ENCODE results near the gene HMCN2.

Gene HMCN2

DNA sequence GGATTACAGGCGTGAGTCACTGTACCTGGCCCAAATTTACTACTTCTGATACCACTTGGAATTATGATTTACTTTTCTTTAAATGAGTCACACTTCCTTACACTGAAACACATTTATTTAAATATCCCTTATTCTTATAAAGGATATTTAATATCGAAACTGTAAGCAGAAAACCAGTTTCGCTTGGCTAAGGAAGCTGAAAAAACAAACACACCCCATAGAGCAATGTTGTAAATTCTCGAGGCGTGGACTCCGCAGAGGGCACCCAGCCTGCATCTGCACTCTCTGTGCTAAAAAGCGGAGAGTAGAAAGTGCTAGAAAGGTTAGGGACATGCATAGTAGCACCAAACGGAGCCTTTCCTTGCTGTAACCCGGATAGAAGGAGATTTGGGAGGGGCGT, 86.5 kb downstream of the HMCN2 start:
- Mint-ChIP-seq H3K27ac (no peak overlapping the region), H3K9me3 (no peaks in the 10 kb centered on the region)
- no peak for ATAC-seq (replicated peaks)

DNA sequence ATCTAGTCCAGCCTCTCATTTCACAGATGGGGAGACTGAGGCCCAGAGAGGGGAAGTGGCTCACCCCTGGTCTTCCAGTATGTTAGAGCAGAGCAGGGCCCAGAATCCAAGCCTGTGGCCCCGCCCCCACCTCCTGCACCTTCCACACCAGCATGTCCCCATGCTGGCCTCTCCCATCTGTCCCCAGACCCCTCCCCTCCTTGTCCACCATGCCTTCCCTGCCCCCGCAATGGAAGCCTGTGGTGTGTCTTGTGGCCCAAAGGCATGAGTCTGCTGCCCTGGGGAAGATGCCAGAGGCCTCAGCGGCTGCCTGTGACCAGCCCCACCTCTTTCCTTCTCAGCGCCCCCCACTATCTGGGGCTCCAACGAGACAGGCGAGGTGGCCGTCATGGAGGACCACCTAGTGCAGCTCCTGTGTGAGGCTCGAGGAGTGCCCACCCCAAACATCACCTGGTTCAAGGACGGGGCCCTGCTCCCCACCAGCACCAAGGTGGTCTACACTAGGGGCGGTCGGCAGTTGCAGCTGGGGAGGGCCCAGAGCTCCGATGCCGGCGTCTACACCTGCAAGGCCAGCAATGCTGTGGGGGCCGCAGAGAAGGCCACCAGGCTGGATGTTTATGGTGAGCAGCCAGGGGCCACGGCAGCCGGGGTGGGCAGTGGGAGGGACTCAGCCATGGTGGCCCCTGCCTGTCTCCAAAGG, 87.2 kb downstream of the HMCN2 start:
- Mint-ChIP-seq H3K4me3 (no peak overlapping the region), H3K27me3 (peaks cover 0 to 12% of the 10 kb centered on the region in 2 donors), H3K27ac (no peak overlapping the region), H3K9me3 (no peaks in the 10 kb centered on the region), H3K36me3 (ENCODE audit: insufficient read depth) (peaks cover 1% of the 10 kb centered on the region), H3K4me1 (ENCODE audit: low read depth in 2 of 2) (no peaks in the 10 kb centered on the region)
- no peak for ATAC-seq (replicated peaks)
- DNase-seq = no peak

More for the DNA sequence above, 86.5 kb downstream of the HMCN2 start:
- no peak overlapping the region for H3K4me3 Mint-ChIP-seq
- no peaks in the 10 kb centered on the region for H3K36me3 Mint-ChIP-seq (ENCODE audit: insufficient read depth)
- no peak for DNase-seq
- H3K27me3 Mint-ChIP-seq = peaks cover 0 to 12% of the 10 kb centered on the region in 2 donors
- H3K4me1 Mint-ChIP-seq (ENCODE audit: low read depth in 2 of 2) = no peaks in the 10 kb centered on the region

DNA sequence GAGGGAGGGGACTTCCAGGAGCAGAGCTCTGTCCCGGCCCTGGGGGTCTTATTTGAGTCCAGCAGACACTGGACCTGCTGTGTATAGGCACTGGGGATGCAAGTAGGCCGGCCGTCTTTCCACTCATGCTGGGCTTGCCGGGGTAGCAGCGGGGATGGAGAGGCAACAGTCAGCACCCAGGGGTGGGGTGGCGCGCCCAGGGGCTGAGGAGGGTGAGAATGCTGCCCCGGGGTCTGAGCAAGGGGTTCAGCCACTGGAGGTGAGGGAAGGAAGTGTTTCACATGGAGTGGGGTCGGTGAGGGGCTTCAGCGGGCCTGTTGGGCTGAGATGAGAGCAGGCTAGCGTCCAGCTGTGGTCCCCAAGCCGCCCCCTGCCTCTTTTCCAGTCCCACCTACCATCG, 88.8 kb downstream of the HMCN2 start:
- no peak for ATAC-seq (replicated peaks)
- Mint-ChIP-seq H3K36me3 (ENCODE audit: insufficient read depth) (peaks cover 3% of the 10 kb centered on the region), H3K4me3 (no peak overlapping the region), H3K27ac (no peak overlapping the region), H3K4me1 (ENCODE audit: low read depth in 2 of 2) (no peaks in the 10 kb centered on the region), H3K27me3 (peaks cover 0 to 12% of the 10 kb centered on the region in 2 donors), H3K9me3 (no peaks in the 10 kb centered on the region)
- DNase-seq = no peak

- H3K27me3 Mint-ChIP-seq = peaks cover 0 to 12% of the 10 kb centered on the region in 2 donors
- peaks cover 3% of the 10 kb centered on the region for H3K36me3 Mint-ChIP-seq (ENCODE audit: insufficient read depth)
- DNase-seq (no peak), ATAC-seq (replicated peaks) (no peak)
- no peaks in the 10 kb centered on the region for H3K4me1 Mint-ChIP-seq (ENCODE audit: low read depth in 2 of 2)
- no peak overlapping the region for H3K4me3 Mint-ChIP-seq
- H3K27ac Mint-ChIP-seq = no peak overlapping the region
- H3K9me3 Mint-ChIP-seq = no peaks in the 10 kb centered on the region
Observed at GRCh38 chr9:130354806-130355205, 89.2 kb downstream of the HMCN2 start.

DNA sequence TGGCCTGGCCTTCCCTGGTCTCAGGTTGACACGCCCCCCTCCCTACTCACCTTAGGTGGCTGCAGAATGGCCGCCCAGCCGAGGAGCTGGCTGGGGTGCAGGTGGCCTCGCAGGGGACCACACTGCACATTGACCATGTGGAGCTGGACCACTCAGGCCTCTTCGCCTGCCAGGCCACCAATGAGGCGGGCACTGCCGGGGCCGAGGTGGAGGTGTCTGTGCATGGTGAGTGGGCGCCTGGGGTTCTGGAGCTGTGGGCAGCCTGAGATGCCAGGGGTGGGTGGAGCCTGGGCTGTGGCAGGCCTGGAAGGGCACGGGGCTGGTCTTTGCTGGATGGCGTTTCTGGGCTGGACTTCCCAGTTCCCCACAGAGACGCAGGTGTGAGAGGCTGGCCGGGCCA, 90.5 kb downstream of the HMCN2 start:
- no peak for DNase-seq
- Mint-ChIP-seq H3K27ac (no peak overlapping the region), H3K36me3 (ENCODE audit: insufficient read depth) (peaks cover 3% of the 10 kb centered on the region), H3K27me3 (peaks cover 0 to 17% of the 10 kb centered on the region in 2 donors), H3K9me3 (no peaks in the 10 kb centered on the region), H3K4me3 (no peak overlapping the region), H3K4me1 (ENCODE audit: low read depth in 2 of 2) (no peaks in the 10 kb centered on the region)
- no peak for ATAC-seq (replicated peaks)

- H3K27ac Mint-ChIP-seq = no peak overlapping the region
Observed at GRCh38 chr9:130356877-130357584, 91.5 kb downstream of the HMCN2 start.

DNA sequence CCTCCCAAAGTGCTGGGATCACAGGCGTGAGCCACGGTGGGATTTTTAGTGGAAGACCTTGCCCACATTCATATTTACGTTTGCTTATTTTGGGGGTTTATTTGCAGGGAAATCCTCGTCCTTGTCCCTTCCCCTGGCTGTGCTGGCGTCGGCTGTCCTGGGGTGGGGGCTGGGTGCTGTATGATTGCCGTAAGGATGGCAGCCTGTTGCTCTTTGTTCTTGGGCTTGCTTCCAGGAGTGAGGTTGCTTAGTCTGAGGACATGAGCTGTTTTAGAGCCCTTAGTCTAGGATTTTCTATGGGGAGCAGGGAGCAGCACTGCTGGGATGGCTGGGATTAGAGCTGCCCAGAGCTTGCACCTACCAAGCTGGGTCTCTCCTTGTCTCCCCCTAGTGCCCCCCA, 93.4 kb downstream of the HMCN2 start:
- DNase-seq (no peak), ATAC-seq (replicated peaks) (no peak)
- Mint-ChIP-seq H3K4me1 (ENCODE audit: low read depth in 2 of 2) (no peaks in the 10 kb centered on the region), H3K27ac (no peak overlapping the region), H3K36me3 (ENCODE audit: insufficient read depth) (peaks cover 3% of the 10 kb centered on the region), H3K4me3 (no peak overlapping the region), H3K9me3 (no peaks in the 10 kb centered on the region), H3K27me3 (peaks cover 0 to 20% of the 10 kb centered on the region in 2 donors)

More at GRCh38 chr9:130356877-130357584, 91.5 kb downstream of the HMCN2 start:
- Mint-ChIP-seq H3K9me3 (no peaks in the 10 kb centered on the region), H3K4me1 (ENCODE audit: low read depth in 2 of 2) (no peaks in the 10 kb centered on the region), H3K27me3 (peaks cover 0 to 25% of the 10 kb centered on the region in 2 donors), H3K4me3 (no peak overlapping the region), H3K36me3 (ENCODE audit: insufficient read depth) (peaks cover 3% of the 10 kb centered on the region)
- no peak for DNase-seq
- ATAC-seq (replicated peaks) = no peak

GRCh38 chr9:130359819-130360218, 94.3 kb downstream of the HMCN2 start:
- Mint-ChIP-seq H3K27ac (no peak overlapping the region), H3K4me1 (ENCODE audit: low read depth in 2 of 2) (no peaks in the 10 kb centered on the region), H3K9me3 (no peaks in the 10 kb centered on the region), H3K27me3 (peaks cover 3 to 17% of the 10 kb centered on the region in 2 donors), H3K36me3 (ENCODE audit: insufficient read depth) (peaks cover 3% of the 10 kb centered on the region), H3K4me3 (no peak overlapping the region)
- no peak for ATAC-seq (replicated peaks)
- no peak for DNase-seq

GRCh38 chr9:130360672-130361071, 95.1 kb downstream of the HMCN2 start:
- Mint-ChIP-seq H3K27me3 (peaks cover 8 to 24% of the 10 kb centered on the region in 2 donors), H3K27ac (no peak overlapping the region), H3K36me3 (ENCODE audit: insufficient read depth) (peaks cover 3% of the 10 kb centered on the region), H3K4me3 (no peak overlapping the region), H3K4me1 (ENCODE audit: low read depth in 2 of 2) (no peaks in the 10 kb centered on the region), H3K9me3 (no peaks in the 10 kb centered on the region)
- ATAC-seq (replicated peaks) = no peak
- no peak for DNase-seq

DNA sequence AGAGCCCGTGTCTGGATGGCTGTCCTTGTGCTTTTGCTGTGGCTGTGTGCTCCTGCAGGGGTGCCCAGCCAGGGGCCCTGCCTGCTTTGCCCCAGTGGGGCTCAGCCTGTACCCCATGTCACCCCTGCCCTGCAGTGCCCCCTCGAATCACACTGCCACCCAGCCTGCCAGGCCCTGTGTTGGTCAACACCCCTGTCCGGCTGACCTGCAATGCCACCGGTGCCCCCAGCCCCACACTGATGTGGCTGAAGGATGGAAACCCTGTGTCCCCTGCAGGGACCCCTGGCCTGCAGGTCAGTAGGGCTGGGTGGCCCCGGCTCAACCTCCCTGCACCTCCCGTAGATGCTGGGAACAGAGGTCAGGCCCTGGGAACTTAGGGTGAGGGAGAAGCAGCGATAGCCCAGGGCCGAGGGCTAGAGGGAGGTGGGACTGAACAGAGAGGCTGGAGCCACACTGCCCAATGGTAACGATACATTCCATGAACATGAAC, 96.4 kb downstream of the HMCN2 start:
- Mint-ChIP-seq H3K9me3 (no peaks in the 10 kb centered on the region), H3K27me3 (peaks cover 8 to 24% of the 10 kb centered on the region in 2 donors), H3K4me1 (ENCODE audit: low read depth in 2 of 2) (no peaks in the 10 kb centered on the region), H3K36me3 (ENCODE audit: insufficient read depth) (peaks cover 3% of the 10 kb centered on the region), H3K27ac (no peak overlapping the region), H3K4me3 (no peak overlapping the region)
- no peak for DNase-seq
- no peak for ATAC-seq (replicated peaks)

- Mint-ChIP-seq H3K9me3 (no peaks in the 10 kb centered on the region), H3K4me3 (no peak overlapping the region), H3K4me1 (ENCODE audit: low read depth in 2 of 2) (no peaks in the 10 kb centered on the region), H3K36me3 (ENCODE audit: insufficient read depth) (peaks cover 3% of the 10 kb centered on the region), H3K27ac (no peak overlapping the region), H3K27me3 (peaks cover 8 to 24% of the 10 kb centered on the region in 2 donors)
- DNase-seq = no peak
- no peak for ATAC-seq (replicated peaks)
Observed at GRCh38 chr9:130362691-130363090, 97.1 kb downstream of the HMCN2 start.

- no peak for ATAC-seq (replicated peaks)
- Mint-ChIP-seq H3K4me3 (no peak overlapping the region), H3K4me1 (ENCODE audit: low read depth in 2 of 2) (peaks cover 6 to 11% of the 10 kb centered on the region in 2 donors), H3K9me3 (no peaks in the 10 kb centered on the region), H3K27ac (no peak overlapping the region), H3K27me3 (peaks cover 8 to 24% of the 10 kb centered on the region in 2 donors), H3K36me3 (ENCODE audit: insufficient read depth) (no peaks in the 10 kb centered on the region)
- DNase-seq = no peak
Observed at GRCh38 chr9:130363755-130364404, 98.3 kb downstream of the HMCN2 start.

GRCh38 chr9:130364619-130365322, 99.2 kb downstream of the HMCN2 start:
- no peak overlapping the region for H3K27ac Mint-ChIP-seq
- no peaks in the 10 kb centered on the region for H3K36me3 Mint-ChIP-seq (ENCODE audit: insufficient read depth)

More at GRCh38 chr9:130364619-130365322, 99.2 kb downstream of the HMCN2 start:
- ATAC-seq (replicated peaks) = no peak
- Mint-ChIP-seq H3K27me3 (peaks cover 8 to 26% of the 10 kb centered on the region in 2 donors), H3K9me3 (no peaks in the 10 kb centered on the region), H3K4me3 (no peak overlapping the region), H3K4me1 (ENCODE audit: low read depth in 2 of 2) (peaks cover 7 to 11% of the 10 kb centered on the region in 2 donors)
- no peak for DNase-seq
